ENCODE results near the gene IQSEC1. TPM values are rescaled to one million over a fixed set of nuclear protein-coding genes. Genes with fewer than 3 reads are reported as not detected.

Gene IQSEC1
- total and polyA plus RNA-seq, 2 experiments from 2014 or later: 8.0 to 51.9 TPM

GRCh38 chr3:13006216-13006990 is 66.8 kb downstream of the IQSEC1 start:
- no peaks in the 10 kb centered on the region for H3K79me2 ChIP-seq (replicated peaks; ENCODE audit: insufficient read depth)
- H3K27me3 Mint-ChIP-seq (ENCODE audit: insufficient read depth, low read depth, poor library complexity): peaks cover 9% of the 10 kb centered on the region

More at GRCh38 chr3:13006216-13006990, 66.8 kb downstream of the IQSEC1 start:
- Histone ChIP-seq H3K27ac (ENCODE audit: low read depth) (no peak overlapping the region), H3K4me1 (ENCODE audit: insufficient read depth) (peaks cover 22% of the 10 kb centered on the region), H3K4me3 (no peak overlapping the region), H3K36me3 (ENCODE audit: insufficient read depth) (no peaks in the 10 kb centered on the region), H4K20me1 (replicated peaks; ENCODE audit: insufficient read depth) (no peaks in the 10 kb centered on the region), H3K9me2 (ENCODE audit: insufficient read depth) (no peaks in the 10 kb centered on the region), H3F3A (replicated peaks; ENCODE audit: low read depth) (no peaks in the 10 kb centered on the region), H3K4me2 (no peak overlapping the region), H3K27me3 (ENCODE audit: insufficient read depth) (no peaks in the 10 kb centered on the region), H2AFZ (no peak overlapping the region)
- no peak for ATAC-seq
- no peak overlapping the region for H3K27ac Mint-ChIP-seq
- no peak for DNase-seq (ENCODE audit: low spot score)
- no peaks in the 10 kb centered on the region for H3K36me3 Mint-ChIP-seq (ENCODE audit: low read depth)
- no peaks in the 10 kb centered on the region for H3K9me3 Mint-ChIP-seq
- peaks cover 43% of the 10 kb centered on the region for H3K4me1 Mint-ChIP-seq
- no peak for TF ChIP-seq ETS1 (IDR thresholded peaks at IDR 0.05)
- no peak for TF ChIP-seq POLR2AphosphoS5 (IDR thresholded peaks at IDR 0.05; ENCODE audit: low read depth)
- no peak for TF ChIP-seq CREB1 (CRISPR knock-in tag; IDR thresholded peaks at IDR 0.05; ENCODE audit: low read depth)
- no peak for TF ChIP-seq REST (IDR thresholded peaks at IDR 0.05; ENCODE audit: unreplicated experiment)
- no peak for TF ChIP-seq CTCF (conservative IDR thresholded peaks at IDR 0.05; ENCODE audit: low read depth in 2 of 2)
- TF ChIP-seq NANOG (IDR thresholded peaks at IDR 0.05; ENCODE audit: borderline replicate concordance): no peak
- no peak overlapping the region for H3K4me3 Mint-ChIP-seq
